Renal pelvis (tissue), 4 donors: Measurements from ENCODE around the gene TM9SF3. TPM values are rescaled to one million over a fixed set of nuclear protein-coding genes. Genes with fewer than 3 reads are reported as not detected.
A peak's percentile ranks its signal among the peaks of the same experiment; 100 is the strongest.

Experiments
- DNase-seq: peaks from one replicate; pipeline ENCODE4 v3.0.0-alpha.2; 2013
- polyA plus RNA-seq, 3 donors: library from polyadenylated mRNA; unstranded; fragments of 120-200 nt; gene quantifications; one replicate each; pipeline ENCODE4 v1.2.1, GENCODE V29; 2013; ENCODE audit not compliant: insufficient read length in 3 of 3

Gene TM9SF3
- polyA plus RNA-seq, 3 donors = 172 to 194 (median 185) TPM

DNA sequence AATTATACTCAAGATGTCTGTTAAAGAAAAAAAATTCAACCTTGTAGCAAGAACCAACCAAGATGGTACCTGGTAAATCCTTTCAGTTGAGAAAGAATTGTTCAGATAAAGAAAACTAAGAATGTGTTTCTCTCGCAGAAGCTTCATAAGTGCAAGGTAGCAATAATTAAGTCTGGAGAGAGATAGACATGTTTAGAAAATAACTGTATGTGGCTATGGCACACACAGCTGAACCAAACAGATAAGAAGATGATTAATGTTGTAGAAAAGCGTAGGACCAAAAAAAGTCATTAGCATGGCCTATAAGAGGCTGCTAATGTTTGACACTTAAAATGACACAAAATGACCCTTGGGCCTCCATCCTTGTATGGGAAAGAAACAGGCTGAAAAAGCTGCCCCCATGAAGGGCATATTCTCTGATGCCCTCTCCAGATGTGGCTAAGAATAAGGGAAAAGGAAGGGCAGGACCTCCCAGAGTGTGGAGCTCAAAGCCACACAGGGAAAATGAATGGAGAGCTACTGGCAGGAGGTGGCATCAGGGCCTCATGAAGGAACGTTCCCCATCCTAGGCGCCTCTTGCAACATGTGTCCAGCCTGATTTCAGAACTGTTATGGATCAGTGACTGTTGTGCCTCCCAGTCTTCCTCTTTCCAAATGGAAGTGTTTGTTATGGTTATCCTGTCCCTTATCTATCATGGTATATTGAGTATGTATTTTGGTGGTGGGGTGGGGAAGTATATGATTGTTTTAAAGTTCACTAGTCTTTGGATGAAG lies 103.8 kb downstream of the TM9SF3 start:
- DNase-seq = no peak

DNA sequence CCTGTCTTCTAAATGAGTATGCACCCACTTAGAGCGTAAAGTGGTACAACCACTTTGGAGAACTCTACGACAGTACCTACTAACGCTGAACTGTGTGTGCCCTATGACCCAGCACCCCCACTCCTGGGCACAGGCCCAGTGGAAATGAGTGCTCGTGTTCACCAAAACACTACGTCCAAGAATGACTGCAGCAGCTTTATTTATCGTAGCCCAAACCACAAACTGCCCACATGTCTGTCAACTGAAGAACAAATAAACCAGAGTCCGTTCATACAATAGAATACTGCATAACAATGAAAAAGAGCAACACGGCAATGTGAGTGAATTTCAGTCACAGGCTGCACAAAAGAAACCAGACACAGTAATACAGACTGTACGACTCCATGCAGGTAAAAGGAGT lies 108.5 kb downstream of the TM9SF3 start:
- no peak for DNase-seq

DNA sequence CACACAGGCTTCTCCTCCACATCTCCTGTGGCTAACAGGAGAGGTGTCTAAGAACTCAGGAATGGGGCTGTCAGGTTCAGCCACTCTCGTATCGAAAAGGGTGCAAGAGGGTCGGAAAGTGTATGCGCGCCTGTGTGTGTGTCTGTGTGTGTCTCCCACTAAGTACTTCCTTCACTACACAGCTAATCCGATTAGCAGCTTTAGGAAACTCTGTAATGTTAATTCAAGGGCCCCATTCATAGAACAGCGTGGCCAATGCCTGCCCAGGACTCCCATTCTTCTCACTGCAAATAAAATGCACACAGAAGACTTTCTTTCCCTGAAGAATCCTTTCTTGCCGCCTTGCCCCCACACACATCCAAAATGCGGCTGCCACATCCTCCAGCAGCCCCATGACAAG lies 112.9 kb downstream of the TM9SF3 start:
- no peak for DNase-seq

- DNase-seq = peak; percentile 14
These were observed 116.6 kb downstream of the TM9SF3 start for GRCh38 chr10:96470116-96470743.

DNA sequence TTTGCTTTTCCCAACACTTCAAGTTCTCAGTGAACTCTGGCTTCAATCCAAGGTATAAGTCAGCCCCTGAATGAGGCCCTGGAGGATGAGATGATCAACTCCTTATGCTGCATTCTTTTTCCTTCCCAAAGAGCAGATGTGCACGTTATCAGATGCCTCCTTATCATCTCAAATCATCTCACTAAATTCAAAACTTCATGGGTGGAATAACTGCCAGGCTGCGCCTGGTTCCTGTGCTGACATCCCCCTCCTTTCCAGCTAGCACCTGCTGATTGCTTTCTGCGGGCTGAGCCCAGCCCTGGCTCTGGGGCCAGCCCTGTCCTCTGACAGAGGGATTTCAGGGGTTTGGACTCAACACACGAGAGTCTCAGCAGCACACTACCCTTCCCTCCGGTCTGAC lies 118.0 kb downstream of the TM9SF3 start:
- DNase-seq = no peak

Other genes with a start within 250 kb of the TM9SF3 start
- gene OPALIN, start 228.0 kb downstream of the TM9SF3 start, polyA plus RNA-seq = not detected
- gene TLL2, start 73.1 kb downstream of the TM9SF3 start, polyA plus RNA-seq = 1 to 10 TPM in 2 of 3 donors, under 1 TPM in 1; 0.71 to 1.1 (median 1.1) TPM
- 1 to 10 TPM; 4.2 to 4.8 (median 4.4) TPM for gene PIK3AP1, start 133.5 kb upstream of the TM9SF3 start, polyA plus RNA-seq
- 10 to 100 TPM; 23.7 to 35.5 (median 33.8) TPM for gene LCOR, start 245.3 kb upstream of the TM9SF3 start, polyA plus RNA-seq